HS-27A (cell line): ENCODE data around the gene CDHR4.
"Not testable (repeated sequence)": the region's sequence is repeated elsewhere in the genome, so short reads cannot be mapped to it uniquely, and the experiment has no call there.

Source experiments
- DNase-seq: peaks from one replicate; pipeline ENCODE4 v3.0.0-alpha.2; 2012; ENCODE audit warnings: low read depth, missing footprints

Gene CDHR4

DNA sequence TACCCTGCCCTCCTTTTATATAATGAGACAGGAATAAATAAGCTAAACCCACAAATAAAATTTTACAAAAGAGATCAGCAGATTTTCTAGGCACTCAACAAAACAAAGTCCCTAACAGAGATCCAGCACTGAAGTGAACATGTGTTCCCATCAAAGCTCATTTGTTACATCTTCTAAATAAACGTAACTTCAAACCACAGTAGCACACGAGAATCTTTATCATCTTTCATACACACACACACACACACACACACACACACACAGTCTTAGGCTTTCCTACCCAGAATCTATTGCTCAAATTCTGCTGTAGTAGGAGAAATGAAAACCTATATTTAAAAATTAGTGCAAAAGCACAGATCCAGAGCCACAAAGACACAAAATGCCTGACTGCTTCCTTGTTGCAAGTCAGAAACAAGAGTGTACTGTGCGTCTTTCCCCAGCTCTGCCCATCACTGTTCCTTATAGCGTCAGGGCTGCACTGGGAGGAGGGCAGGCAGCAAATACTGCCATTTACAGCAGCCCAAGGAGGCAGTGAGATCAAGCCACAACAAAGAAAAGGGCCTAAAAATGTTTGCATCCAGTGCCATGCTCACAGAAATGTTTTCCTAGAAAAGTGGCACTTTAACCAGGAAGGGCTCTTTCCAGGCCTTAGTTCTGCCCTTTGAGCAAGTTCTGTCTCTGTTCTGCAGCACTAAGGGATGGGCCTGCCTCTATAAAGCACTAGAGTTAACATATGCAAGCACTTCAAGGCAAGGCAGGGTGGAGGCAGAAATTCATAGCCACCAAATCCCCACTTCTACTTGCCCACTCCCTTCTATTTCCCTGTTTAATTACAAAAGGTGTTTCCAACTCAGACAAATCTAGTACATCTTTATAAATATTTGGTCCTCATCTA lies 19.3 kb downstream of the CDHR4 start:
- DNase-seq: no peak

DNA sequence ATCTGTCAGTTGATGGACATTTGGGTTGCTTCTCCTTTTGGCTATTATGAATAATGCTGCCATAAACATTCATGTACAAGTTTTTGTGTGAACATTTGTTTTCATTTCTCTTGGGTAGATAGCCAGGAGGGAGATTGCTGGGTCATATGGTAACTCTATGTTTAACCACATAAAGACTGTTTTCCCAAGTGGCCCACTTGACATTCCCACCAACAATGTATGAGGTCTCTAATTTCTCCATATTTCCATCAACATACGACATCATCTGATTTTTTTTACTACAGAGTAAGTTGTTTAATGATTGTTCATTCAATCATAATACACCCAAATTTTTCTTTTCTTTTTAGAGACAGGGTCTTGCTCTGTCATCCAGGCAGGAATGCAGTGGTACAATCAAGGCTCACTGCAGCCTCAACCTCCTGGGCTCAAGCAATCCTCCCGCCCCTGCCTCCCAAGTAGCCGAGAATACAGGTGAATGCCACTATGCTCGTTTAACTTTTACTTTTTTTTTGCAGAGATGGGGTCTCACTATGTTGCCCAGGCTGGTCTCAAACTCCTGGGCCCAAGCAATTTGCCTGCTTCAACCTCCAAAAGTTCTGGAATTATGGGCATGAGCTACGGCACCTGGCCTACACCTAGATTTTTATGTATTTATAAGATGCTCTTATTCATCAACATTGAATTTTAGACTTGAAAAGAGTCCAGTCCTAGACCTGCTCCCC lies 20.2 kb downstream of the CDHR4 start:
- DNase-seq: no peak

DNA sequence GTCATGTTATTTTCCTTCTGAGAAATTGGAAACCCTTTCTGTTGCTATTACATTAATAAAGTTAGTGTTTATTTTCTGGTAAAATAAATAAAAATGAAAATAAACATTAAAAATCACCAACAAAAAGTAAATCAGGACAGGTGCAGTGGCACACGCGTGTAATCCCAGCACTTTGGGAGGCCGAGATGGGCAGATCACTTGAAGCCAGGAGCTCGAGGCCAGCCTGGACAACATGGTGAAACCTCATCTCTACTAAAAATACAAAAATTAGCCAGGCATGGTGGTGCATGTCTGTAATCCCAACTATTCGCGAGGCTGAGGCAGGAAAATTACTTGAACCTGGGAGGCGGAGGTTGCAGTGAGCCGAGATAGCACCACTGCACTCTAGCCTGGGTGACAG lies 23.6 kb downstream of the CDHR4 start:
- not testable (repeated sequence) for DNase-seq

DNA sequence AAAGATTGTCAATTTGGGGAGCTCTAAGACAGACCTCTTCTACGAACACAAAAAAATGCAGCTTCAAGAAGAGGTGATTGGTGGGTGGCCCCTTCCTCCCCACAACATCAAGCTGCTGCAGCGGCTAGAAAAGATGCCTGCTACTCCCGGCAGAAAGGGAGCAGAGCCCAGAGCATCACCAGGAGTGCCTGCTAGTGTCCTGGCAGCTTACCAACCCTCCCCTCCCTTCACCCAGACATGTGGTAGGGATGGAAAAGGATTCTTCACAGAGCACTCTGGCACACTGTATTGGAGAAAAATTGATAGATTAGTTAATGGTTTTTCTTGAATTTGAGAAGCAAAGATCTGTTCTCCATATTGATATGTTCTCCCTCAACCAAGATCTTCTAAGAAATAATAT lies 24.1 kb downstream of the CDHR4 start:
- DNase-seq: no peak

DNA sequence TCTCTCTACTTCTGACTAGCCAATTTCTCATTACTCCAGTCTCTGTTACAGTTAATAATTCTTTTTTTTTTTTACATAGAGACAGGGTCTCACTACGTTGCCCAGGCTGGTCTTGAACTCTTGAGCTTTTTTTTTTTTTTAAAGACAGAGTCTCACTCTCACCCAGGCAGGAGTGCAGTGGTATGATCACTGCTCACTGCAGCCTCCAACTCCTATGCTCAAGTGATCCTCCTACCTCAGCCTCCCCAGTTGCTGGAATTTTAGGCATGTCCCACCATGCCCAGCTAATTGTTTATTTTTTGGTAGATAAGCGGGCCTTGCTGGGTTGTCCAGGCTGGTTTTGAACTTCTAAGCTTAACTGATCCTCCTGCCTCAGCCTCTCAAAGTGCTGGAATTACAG lies 27.0 kb downstream of the CDHR4 start:
- no peak for DNase-seq

DNA sequence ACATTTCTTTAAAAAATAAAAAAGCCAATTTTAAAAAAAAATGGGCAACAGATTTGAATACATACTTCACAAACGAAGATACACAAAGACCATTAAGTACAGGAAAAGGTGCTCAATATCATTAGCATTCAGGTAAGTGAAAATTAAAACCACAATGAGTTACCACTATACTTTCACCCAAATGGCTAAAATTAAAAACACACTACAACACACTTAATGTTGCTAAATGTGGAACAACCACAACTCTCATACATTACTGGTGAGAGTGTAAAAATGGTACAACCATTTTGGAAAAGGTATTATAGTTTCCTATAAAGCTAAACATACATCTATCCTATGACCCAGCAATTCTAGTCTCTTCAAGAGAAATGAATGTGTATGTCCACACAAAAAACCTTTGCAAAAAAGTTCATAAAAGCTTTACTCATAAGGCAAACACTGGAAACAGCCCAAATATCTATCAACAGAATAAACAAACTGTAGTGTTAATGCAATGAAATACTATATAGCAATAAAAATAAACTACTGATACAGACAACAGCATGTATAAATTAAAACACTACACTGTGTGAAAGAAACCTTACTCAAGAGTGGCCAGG lies 28.2 kb downstream of the CDHR4 start:
- no peak for DNase-seq

DNA sequence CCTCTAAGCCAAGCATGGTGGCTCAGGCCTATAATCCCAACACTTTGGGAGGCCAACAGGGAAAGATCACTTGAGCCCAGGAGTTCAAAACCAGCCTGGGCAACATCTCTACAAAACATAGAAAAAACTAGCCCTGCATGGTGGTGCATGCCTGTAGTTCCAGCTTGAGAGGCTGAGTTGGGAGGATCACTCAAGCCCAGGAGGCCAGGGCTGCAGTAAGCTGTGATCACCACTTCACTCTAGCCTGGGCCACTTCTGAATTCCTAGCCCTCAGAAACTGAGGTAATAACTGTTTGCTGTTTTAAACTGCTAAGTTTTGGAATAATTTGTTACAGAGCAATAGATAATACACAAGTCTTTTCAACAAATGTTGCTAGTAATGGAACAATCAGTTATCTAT lies 29.7 kb downstream of the CDHR4 start:
- no peak for DNase-seq

DNA sequence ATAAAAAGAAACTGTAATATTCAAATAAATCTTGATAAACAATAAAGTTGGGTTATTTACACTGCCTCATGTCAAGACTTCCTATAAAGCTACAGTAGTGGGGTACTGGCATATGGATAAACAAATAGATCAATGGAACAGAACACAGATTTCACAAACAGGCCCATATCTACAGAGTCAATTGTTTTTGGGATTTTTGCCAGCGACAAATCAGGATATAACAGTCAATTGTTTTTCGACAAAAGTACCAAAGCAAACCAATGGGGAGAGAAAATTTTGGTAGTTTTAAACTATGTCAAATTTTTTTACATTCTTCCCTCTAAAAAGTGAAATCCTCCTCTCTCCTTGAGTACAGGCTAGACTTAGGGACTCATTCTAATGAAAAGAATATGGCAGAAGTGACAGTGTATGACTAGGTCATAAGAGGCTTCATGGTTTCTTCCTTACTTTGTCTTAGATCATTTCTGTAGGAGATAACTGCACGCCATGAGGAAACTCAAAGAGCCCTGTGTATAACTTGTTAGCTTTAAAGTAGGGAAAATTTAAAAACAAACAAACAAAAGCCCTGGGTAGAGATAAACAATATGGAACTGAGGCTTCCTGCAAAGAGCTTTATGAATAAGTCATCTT lies 30.3 kb downstream of the CDHR4 start:
- no peak for DNase-seq

DNA sequence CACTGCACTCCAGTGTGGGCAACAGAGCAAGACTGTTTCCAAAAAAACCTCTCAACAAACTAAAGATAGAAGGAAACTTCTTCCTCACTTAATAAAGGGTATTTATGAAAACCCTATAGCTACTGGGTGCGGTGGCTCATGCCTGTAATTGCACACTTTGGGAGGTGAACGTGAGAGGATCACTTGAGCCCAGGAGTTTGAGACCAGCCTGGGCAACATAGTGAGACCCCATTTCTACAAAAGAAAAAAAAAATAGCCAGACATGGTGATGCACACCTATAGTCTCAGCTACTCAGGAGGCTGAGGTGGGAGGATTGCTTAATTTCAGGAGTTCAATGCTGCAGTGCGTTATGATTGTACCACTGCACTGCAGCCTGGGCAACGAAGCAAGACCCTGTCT lies 35.7 kb downstream of the CDHR4 start:
- DNase-seq: no peak

DNA sequence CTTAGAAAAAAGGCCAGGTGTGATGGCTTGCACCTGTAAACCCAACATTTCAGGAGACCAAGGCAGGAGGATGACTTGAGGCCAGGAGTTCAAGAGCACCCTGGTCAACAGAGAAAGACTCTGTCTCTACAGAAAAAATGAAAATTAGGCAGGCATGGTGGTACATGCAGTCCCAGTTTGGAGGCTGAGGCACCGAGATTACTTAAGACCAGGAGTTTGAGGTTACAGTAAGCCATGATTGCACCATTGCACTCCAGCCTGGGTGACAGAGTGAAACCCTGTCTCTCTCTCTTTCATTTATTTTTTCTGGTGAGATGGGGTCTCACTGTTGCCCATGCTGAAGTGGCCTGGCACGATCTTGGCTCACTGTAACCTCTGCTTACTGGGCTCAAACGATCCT lies 38.0 kb downstream of the CDHR4 start:
- no peak for DNase-seq

DNA sequence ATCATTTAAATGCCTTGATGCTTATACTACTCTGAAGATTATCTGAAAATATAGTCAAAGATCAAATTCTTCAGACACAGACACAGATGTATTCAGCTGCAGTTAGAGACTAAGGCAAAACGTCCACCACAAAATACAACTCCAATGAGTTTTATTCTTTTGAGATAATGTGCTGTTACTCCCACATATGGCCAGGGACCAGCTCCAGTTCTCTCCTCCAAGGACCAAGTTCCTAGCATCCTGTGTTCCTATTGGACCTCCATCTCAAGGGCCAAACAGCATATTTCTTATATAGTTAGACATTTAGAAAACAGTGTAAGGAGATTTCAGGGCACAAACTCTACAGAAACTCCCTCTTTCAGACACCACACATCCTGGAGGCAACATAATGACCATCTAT lies 40.4 kb downstream of the CDHR4 start:
- no peak for DNase-seq

DNA sequence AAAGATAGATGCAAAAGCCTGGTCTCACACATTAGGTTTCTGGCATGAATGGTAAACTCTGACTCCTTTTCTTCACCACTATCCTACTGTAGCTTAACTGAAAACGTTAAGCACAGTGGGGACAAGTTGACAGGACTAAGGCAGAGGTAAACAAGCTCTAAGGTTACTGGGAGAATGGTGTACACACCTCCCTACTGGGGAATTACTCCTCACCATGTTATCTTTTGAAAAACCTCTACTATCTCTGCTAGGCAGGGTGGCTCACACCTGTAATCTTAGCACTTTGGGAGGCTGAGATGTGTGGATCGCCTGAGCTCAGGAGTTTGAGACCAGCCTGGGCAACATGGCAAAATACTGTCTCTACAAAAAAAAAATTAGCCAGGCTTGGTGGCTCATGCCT lies 42.5 kb downstream of the CDHR4 start:
- no peak for DNase-seq

DNA sequence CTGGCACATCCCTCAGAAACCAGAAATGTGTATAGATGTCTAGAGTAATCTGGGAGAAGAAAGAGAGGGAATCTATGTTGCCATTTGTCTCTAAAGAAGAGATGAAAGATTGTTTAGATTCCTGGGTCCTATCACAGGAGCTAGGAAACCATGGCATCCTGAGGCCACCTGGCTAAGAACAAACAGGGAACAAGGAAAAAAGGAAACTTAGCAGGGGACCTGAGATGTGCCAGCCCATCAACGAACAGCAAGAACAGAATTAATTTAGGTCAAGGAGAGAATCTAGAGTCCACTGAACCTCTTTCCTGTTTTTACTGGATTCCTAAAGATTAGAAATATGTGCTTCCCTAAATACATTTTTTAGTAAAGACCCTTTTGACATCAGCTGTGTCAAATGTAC lies 43.6 kb downstream of the CDHR4 start:
- no peak for DNase-seq

DNA sequence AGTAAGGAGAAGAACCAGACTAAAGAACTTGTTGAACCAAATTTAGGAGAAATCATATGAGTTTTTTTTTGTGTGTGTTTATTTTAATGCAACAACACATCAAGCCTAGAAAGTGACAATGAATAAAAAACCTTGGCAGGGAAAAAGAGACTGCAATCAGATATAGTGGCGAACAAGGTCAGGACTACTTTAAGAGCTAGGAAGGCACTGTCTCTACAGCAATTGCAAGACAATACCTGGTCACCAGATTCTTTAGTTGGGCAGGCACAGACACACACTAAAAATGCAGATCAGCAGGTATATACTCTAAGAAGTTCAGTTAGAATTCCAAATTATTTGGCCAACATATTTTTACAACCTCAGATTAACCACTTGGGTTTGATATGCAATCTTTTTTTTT lies 45.1 kb downstream of the CDHR4 start:
- DNase-seq: no peak

DNA sequence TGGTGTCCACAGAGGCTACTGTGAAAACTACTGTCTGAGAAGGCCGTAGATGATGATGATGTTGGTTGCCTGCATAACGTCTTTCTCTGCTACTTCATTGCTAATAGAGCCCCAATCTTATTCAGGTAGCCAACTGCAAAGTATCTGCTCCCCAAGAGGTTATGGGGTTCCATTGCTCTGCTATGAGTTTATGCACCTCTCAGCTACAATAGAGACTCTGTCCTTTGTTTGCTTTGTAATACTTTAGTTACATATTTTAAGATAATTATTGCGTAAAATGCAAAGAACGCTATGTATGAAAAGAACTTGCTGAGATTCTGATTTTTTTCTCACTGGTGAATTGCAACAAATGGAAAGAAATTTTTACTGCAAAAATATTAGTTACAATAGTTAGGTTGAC lies 48.2 kb downstream of the CDHR4 start:
- DNase-seq: no peak

DNA sequence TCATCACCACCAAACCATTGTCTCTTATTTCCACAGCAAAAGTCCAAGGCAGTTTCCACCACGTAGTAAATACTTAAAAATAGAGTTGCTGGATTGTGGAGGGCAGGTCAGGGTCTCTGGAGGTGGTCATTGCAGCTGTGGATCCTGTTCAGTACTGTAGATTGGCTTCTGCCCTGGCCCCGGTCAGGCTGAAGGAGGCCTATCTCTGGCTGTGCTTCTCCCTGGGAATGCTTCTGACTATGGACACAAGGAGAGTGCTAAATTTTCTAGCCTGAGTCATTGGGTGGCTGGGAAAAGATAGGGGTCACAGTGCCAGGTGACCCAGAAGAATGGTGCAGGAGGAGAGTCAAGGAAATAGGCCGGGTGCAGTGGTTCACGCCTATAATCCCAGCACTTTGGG lies 49.6 kb downstream of the CDHR4 start:
- no peak for DNase-seq

DNA sequence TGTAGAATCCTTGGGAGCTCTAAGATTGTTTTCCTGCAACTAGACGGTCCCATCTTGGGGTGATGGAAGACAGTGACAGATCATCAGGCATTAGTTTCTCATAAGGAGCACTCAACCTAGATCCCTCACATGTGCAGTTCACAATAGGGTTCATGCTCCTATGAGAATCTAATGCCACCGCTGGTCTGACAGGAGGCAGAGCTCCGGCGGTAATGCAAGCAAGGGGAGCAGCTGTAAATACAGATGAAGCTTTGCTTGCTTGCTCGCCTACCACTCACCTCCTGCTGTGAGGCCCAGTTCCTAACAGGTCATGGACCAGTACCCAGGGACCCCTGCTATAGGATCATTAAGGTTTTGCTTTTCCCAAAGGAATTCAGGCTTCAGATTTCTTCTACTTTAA lies 50.8 kb downstream of the CDHR4 start:
- not testable (repeated sequence) for DNase-seq

DNA sequence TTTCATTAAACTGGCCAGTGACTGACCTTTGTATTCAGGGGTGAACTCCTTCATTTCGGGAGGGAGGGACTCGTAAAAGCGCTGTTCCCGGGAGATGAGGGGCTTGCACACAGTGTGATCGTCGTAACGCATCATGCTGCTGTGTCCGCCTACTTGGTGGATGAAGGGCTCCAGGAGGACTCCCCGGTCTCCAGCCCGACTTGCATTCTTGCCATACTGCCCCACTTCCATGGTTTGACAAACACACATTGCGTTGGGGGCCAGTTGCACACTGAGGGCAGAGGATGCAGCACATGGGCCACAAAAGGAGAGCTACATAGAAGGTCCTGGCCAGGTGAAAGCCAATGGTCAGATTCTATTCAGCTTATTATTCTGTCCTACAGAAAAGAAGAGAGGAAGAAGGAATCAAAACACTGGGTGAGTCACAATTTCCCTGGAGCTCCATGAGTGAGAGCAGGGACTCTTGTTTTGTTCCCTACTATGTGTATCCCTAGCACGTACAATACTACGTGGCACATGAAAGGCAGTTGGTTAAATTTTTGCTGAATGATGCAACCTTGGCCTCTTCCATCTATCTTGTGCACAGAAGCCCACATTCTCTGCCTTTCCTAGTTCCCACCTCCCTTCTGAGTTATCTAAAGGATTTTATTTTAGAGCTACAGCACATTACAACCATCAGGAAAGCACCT lies 51.7 kb downstream of the CDHR4 start:
- no peak for DNase-seq

DNA sequence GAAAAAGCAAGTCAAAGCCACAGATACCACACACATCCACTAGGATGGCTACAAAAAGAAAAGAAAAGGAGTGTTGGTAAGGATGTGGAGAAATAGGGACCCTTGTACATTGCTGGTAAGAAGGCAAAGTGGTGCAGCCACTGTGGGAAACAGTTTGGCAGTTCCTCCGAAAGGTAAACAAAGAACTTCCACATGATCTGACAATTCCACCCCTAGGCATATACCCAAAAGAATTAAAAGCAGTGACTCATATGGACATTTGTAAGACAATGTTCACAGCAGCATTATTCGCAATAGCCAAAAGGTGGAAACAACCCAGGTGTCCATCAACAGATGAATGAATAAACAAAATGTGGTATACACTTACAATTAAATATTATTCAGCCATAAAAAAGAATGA lies 53.7 kb downstream of the CDHR4 start:
- DNase-seq: no peak
